DMS53 treated with DMSO at 0.1 percent for 48 hours (cell line): ENCODE data around the gene ZNF787.
A peak's percentile ranks its signal among the peaks of the same experiment; 100 is the strongest.

Experiments used
- DNase-seq: peaks from one replicate; lab custom pipeline; 2025; ENCODE audit not compliant: unreplicated experiment; lab: John Stamatoyannopoulos, UW

The ZNF787 gene

DNA sequence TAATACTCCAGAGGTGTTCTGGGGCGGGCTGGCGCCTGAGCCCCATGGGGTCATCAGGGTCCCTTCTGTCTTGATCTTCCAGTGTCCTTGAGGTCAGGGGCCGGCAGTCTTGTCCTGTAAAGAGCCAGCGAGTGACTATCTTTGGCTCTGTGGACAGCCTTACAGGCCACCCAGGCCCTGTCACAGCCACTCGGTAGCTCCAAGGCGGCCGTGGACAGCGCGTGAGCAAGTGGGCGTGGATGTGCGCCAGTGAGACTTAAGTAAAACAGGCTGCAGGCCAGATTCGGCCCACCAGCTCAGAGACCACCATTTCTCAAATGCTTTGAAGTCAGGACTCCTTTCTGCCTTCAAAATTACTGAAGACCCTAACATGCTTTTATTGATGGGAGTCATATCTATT lies 23.7 kb upstream of the ZNF787 start:
- no peak for DNase-seq

DNA sequence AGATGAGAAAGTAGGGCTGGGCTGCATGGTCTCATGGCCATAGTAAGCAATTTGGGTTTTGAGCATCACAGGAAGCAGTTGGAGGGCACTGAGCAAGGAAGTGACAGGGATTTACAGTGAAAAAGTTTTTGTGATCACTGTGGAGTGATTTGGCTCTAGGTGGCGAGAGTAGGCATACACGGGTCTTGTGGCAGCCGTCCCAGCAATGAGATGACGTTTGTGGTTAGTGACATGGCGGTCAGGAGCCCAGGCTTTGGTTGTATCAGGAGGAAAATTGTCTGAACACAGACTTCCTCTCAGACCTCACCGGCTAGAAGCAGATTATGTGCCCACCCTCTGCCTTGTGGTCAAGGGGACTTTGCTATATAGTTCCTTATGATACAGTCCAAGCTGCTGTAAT lies 23.3 kb upstream of the ZNF787 start:
- DNase-seq, result no peak

- DNase-seq, result no peak
These were observed 21.9 kb upstream of the ZNF787 start for GRCh38 chr19:56142897-56143434.

- peak; percentile 80 for DNase-seq
These were observed 21.1 kb upstream of the ZNF787 start for GRCh38 chr19:56142087-56142787.

DNA sequence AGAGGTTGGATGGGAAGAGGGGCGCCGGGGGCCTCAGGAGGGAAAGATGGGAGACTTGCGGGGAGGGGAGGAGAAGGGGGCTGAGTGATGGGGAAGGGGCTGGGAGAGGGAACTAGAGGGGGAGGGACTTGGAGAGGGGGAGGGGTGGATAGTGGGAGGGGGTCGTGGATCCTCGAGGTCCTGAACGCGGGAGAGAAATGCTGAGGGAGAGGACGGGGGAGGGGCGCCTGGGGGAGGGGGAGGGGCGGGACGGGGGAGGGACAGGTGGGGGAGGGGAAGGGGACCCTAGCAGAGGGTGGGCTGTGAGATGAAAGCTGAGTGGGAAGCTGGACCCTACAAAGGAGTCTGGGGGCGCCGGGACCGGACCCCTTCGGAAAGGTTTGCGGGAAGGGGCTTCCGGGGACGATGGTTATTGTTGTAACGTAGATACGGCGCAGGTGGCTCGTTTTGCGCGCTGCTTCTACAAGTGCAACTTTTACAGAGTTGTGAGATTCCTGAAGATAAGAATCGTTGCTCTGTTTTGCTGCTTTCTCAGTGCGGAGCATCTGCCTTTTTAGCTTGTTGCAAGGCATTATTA lies 20.4 kb upstream of the ZNF787 start:
- DNase-seq, result no peak

- peak; percentile 99 for DNase-seq
These were observed 19.7 kb upstream of the ZNF787 start, which contains the start of gene ZNF444 for GRCh38 chr19:56140583-56141416. ZNF444 (plus strand) TSS chr19:56141287; CDS start chr19:56146912, 5,625 bp downstream.

DNA sequence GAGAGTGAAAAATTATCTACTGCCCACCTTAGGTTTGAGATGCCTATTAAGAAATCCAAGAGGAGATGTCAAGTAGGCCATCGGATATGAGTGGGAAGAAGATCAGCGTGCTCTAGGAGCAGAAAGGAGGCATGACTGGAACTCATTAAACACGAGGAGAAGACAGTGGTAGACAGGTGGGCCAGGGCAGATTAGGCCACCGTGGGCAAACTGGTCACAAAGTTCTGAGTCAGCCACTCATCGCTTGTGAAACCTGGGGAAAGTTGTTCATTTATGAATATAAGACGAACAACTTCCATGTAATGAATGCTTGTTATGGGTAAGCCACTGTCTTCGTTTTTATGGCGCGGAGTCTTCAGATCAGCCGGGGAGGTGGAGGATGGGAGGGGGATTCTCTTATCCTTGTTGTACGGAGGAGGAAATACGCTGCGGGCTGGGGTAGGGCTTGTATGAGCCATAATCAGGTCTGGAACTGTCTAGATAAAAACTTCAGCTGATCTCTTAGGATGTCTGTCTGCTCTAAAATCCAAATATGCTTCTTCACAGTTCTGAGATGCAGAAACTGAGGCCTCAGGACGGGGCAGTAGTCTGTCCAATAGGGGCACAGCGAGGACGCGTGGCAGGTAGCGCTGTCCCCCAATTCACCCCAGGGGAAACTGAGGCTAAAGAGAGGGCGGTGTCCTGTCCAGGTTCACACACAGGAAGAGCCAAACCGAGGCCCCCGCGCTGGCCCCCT lies 18.9 kb upstream of the ZNF787 start:
- DNase-seq, result no peak

DNA sequence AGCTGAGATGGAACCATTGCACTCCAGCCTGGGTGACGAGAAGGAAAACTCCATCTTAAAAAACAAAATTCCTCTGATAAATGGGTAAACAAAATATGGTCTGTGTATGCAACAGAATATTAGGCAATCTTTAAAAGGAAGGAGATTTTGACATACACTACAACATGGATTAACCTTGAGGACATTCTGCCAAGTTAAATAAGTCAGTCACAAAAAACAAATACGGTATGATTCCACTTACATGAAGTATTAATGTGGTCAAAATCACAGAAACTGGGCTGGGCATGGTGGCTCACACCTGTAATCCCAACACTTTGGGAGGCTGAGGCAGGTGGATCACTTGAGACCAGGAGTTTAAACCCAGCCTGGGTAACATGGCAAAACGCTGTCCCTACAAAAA lies 17.0 kb upstream of the ZNF787 start:
- DNase-seq, result no peak

DNA sequence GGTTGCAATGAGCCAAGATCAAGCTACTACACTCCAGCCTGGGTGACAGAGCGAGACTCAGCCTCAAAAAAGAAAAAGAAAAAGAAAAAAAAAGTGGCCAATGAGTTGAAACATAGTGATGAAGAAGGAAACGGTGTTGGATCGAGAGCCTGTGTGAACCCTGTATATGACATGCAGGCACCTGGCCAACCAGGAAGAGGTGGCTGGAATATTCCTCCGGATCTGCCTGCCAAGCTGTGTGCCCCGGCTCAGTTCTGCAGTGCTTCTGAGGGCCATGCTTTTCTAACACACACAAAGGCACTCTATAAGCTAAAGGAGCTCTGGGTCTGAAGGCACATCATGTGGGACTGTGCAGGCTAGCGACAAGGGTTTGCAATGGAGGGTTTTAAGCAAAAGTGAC lies 16.3 kb upstream of the ZNF787 start:
- peak; percentile 31 for DNase-seq

DNA sequence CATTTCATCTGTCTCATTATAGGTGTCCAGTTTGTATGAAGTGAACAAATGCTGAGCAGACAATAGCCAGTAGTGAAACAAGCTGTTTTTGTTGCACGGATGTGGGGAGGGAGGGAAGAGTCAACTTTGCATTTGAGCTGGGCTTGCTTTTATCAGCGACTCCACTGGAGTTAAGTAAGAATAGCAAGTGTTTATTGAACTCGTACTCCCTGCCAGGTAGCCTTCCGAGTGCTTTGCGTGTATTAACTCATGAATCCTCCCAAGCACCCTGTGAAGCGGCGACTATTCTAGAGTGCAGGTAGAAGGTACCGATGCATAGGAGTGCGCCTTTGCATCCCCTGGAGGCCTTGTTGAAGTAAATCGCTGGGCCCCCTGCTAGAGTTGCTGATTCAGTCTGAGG lies 15.3 kb upstream of the ZNF787 start:
- no peak for DNase-seq

DNA sequence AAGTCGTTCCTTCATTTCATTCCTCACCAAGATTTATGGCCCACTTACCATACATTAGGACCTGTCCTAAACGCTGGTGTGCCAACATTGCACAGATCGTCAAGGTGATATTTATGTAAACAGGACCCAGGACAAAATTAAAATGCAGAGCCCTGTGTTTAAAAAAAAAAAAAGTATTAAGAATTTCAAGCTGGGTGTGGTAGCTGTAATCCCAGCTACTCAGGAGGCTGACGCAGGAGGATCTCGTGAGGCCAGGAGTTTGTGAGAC lies 13.5 kb upstream of the ZNF787 start:
- no peak for DNase-seq

- no peak for DNase-seq
These were observed 13.0 kb upstream of the ZNF787 start for GRCh38 chr19:56133858-56134653.

- no peak for DNase-seq
These were observed 11.3 kb upstream of the ZNF787 start for GRCh38 chr19:56132316-56132822.

- no peak for DNase-seq
These were observed 10.6 kb upstream of the ZNF787 start for GRCh38 chr19:56131651-56132050.

- no peak for DNase-seq
These were observed 8.9 kb upstream of the ZNF787 start for GRCh38 chr19:56130006-56130405.

GRCh38 chr19:56126983-56127780 lies 6.1 kb upstream of the ZNF787 start:
- DNase-seq, result no peak

DNA sequence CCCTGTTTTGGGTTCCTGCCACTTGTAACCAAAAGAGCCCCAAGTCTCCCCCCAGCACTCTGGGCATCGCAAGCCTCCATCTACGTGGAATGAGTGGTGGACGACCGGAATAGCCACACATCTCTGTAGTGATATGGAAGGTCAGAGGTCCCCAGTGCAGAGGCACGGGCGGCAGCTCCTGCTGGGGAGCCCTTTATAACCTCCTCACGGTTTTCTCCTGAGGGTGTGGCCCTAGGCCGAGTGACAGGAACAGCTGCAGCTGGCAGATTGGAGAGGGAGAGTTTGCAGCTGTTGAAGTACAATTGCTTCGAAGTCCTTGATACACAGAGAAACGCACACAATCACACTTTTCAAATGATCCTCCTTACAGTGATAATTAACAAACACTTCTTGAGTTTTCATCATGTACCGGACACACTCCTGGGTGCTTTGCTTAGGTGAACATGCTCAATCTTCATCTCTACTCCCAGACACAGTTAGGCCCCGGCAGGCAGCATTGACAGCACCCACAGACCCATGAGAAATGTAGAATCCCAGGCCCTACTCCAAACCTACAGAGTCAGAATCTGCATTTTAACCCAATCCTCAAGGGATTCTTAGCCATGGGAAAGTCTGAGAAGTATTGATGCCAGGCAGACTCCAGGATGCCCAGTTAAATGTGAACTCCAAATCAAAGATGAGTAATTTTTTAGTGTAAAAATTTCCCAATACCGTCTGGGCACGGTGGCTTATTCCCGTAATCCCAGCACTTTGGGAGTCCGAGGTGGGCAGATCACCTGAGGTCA lies 4.9 kb upstream of the ZNF787 start:
- no peak for DNase-seq

GRCh38 chr19:56124578-56124977 lies 3.5 kb upstream of the ZNF787 start:
- no peak for DNase-seq
